ENCODE measurements around the gene NAA20.

DNA sequence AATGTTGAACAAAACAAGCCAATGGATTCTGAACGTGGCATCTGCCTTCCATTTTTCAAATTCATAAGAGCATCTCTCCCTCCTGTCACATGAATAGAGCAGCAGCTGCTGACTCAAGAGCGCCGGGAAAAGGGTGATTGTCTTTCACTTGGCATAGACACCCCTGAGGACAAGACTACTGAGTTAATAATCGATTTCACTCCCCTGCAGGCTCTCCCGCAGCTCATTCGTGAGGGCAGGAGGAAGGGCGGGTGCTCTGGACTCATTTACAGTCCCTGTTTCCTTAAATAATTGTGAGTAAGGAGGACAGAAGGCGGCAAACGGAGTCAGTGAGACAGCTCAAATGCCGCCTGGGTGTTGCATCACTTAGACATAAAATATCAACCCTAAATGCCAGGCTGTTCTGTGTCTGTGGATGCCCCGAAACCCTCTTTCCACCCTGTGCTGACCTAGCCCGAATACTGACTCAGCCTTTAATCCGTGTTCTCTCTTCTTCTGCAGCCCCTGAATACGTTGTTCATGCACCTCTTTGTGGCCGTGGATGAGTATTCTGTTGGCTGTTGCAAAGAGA, 56.7 kb downstream of the NAA20 start:
- TF ChIP-seq POLR2A (IDR thresholded peaks at IDR 0.05) (no peak), POLR2AphosphoS5 (IDR thresholded peaks at IDR 0.05) (no peak)
- TF ChIP-seq, protein P1, sequence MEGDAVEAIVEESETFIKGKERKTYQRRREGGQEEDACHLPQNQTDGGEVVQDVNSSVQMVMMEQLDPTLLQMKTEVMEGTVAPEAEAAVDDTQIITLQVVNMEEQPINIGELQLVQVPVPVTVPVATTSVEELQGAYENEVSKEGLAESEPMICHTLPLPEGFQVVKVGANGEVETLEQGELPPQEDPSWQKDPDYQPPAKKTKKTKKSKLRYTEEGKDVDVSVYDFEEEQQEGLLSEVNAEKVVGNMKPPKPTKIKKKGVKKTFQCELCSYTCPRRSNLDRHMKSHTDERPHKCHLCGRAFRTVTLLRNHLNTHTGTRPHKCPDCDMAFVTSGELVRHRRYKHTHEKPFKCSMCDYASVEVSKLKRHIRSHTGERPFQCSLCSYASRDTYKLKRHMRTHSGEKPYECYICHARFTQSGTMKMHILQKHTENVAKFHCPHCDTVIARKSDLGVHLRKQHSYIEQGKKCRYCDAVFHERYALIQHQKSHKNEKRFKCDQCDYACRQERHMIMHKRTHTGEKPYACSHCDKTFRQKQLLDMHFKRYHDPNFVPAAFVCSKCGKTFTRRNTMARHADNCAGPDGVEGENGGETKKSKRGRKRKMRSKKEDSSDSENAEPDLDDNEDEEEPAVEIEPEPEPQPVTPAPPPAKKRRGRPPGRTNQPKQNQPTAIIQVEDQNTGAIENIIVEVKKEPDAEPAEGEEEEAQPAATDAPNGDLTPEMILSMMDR (IDR thresholded peaks at IDR 0.05 in 8 of 11, conservative IDR thresholded peaks at IDR 0.05 in 3 of 11): no peak

Data from spleen (tissue), 7 donors.